GM12878 (cell line): ENCODE measurements around the gene SPSB3. TPM values are rescaled to one million over a fixed set of nuclear protein-coding genes. Genes with fewer than 3 reads are reported as not detected.

ENCODE experiments used
- BACH1 ChIP-seq: fragments of 450-650 bp; IDR thresholded peaks from 2 replicates; pipeline ENCODE4 v1.6.1; 2017; ENCODE audit warnings: mild to moderate bottlenecking, borderline replicate concordance
- BCL11A ChIP-seq: IDR thresholded peaks from 2 replicates; pipeline ENCODE4 v1.6.1; 2011; ENCODE audit warnings: low read depth, low read length
- CBX5 ChIP-seq: sonication (generic); IDR thresholded peaks from 2 replicates; pipeline ENCODE4 v1.6.1; 2016; ENCODE audit warnings: low read depth, moderate library complexity, mild to moderate bottlenecking, inconsistent platforms
- CHD2 ChIP-seq: IDR thresholded peaks from 2 replicates; pipeline ENCODE4 v1.6.1; 2011; ENCODE audit warnings: low read depth, low read length, improper control_type of control experiment, borderline replicate concordance
- CREM ChIP-seq: IDR thresholded peaks from 2 replicates; pipeline ENCODE4 v1.6.1; 2014; ENCODE audit warnings: antibody characterized with exemption, low read depth
- ETV6 ChIP-seq, 2 experiments: fragments of 450-650 bp in 1 of 2; IDR thresholded peaks in 1 of 2; conservative IDR thresholded peaks in 1 of 2; 2 replicates each; pipeline ENCODE4 v1.6.1; 2014; ENCODE audit warnings: antibody characterized with exemption in 1 of 2, borderline replicate concordance in 1 of 2, low read depth in 1 of 2, mild to moderate bottlenecking in 1 of 2, moderate library complexity in 1 of 2
- FOXK2 ChIP-seq: fragments of 450-650 bp; IDR thresholded peaks from 2 replicates; pipeline ENCODE4 v1.6.1; 2017; ENCODE audit warnings: mild to moderate bottlenecking, moderate library complexity
- FOXM1 ChIP-seq: IDR thresholded peaks from 2 replicates; pipeline ENCODE4 v1.6.1; 2012; ENCODE audit warnings: low read depth, mild to moderate bottlenecking, inconsistent platforms, low read length, moderate library complexity
- JUND ChIP-seq: IDR thresholded peaks from 2 replicates; pipeline ENCODE4 v1.6.1; 2012; ENCODE audit warnings: low read depth, mild to moderate bottlenecking, low read length, improper control_type of control experiment, moderate library complexity
- KAT2A ChIP-seq: conservative IDR thresholded peaks from 2 replicates; pipeline ENCODE4 v1.6.1; 2011; ENCODE audit warnings: low read depth, low read length; ENCODE audit not compliant: control insufficient read depth
- KLF5 ChIP-seq: fragments of 450-650 bp; IDR thresholded peaks from 2 replicates; pipeline ENCODE4 v1.6.1; 2014; ENCODE audit warnings: mild to moderate bottlenecking; ENCODE audit not compliant: partially characterized antibody
- PAX8 ChIP-seq: fragments of 450-650 bp; IDR thresholded peaks from 2 replicates; pipeline ENCODE4 v1.6.1; 2017; ENCODE audit warnings: mild to moderate bottlenecking, moderate library complexity
- POLR2AphosphoS2 ChIP-seq: IDR thresholded peaks from 2 replicates; pipeline ENCODE4 v1.6.1; 2011; ENCODE audit warnings: low read depth, mild to moderate bottlenecking, low read length, improper control_type of control experiment, moderate library complexity
- RAD21 ChIP-seq: IDR thresholded peaks from 2 replicates; pipeline ENCODE4 v1.6.1; 2011; ENCODE audit warnings: mild to moderate bottlenecking, low read depth, low read length, moderate library complexity; ENCODE audit not compliant: insufficient read depth
- RAD51 ChIP-seq: fragments of 450-650 bp; IDR thresholded peaks from 2 replicates; pipeline ENCODE4 v1.6.1; 2016; ENCODE audit warnings: moderate library complexity, mild to moderate bottlenecking, inconsistent platforms
- SMARCA5 ChIP-seq: fragments of 450-650 bp; IDR thresholded peaks from 2 replicates; pipeline ENCODE4 v1.6.1; 2017; ENCODE audit warnings: mild to moderate bottlenecking
- SMC3 ChIP-seq: IDR thresholded peaks from 2 replicates; pipeline ENCODE4 v1.6.1; 2011; ENCODE audit warnings: low read length, improper control_type of control experiment, borderline replicate concordance
- SREBF1 ChIP-seq: IDR thresholded peaks from 2 replicates; pipeline ENCODE4 v1.6.1; 2012; ENCODE audit warnings: mild to moderate bottlenecking, low read length
- TBL1XR1 ChIP-seq: IDR thresholded peaks from 2 replicates; pipeline ENCODE4 v1.6.1; 2012; ENCODE audit warnings: low read depth, low read length, improper control_type of control experiment
- YBX1 ChIP-seq: fragments of 450-650 bp; IDR thresholded peaks from 2 replicates; pipeline ENCODE4 v1.6.1; 2016; ENCODE audit warnings: antibody characterized with exemption
- ZBTB33 ChIP-seq: fragments of 450-650 bp; IDR thresholded peaks from 2 replicates; pipeline ENCODE4 v1.6.1; 2017; ENCODE audit warnings: mild to moderate bottlenecking
- ZSCAN29 ChIP-seq: fragments of 450-650 bp; IDR thresholded peaks from 2 replicates; pipeline ENCODE4 v1.6.1; 2017; ENCODE audit warnings: mild to moderate bottlenecking, moderate library complexity
- polyA plus RNA-seq, 11 experiments: library from polyadenylated mRNA; depleted of rRNA in 4 of 11; unstranded in 6 of 11; stranded (reverse) in 5 of 11; fragments of >200 nt; fragmentation: Nextera tagmentation in 4 of 11; fragmentation: Illumina TruSeq in 1 of 11; extraction: Ambion mirVana in 4 of 11; extraction: Trizol in 1 of 11; gene quantifications; 1 replicate in 1 of 11; 2 replicates in 10 of 11; pipeline versions ENCODE4 v1.2.1 to v1.2.3, GENCODE V29; 2011 to 2016; ENCODE audit warnings: inconsistent platforms in 2 of 11, missing spikeins in 2 of 11, low read depth in 1 of 11
- total RNA-seq, 4 experiments: library from RNA; depleted of rRNA in 3 of 4; stranded (reverse); fragments of >200 nt in 3 of 4; fragmentation: Illumina TruSeq in 1 of 4; extraction: Trizol in 1 of 4; gene quantifications; 2 replicates each; pipeline versions ENCODE4 v1.2.1 to v1.2.3, GENCODE V29; 2013 to 2021
- TF ChIP-seq, protein P1 (sequence below): fragments of 450-650 bp; IDR thresholded peaks from 2 replicates; pipeline ENCODE4 v1.6.1; 2017; ENCODE audit warnings: mild to moderate bottlenecking, moderate library complexity
- TF ChIP-seq, protein P2 (sequence below): IDR thresholded peaks from 2 replicates; pipeline ENCODE4 v1.6.1; 2012; ENCODE audit warnings: low read depth, low read length, improper control_type of control experiment
- TF ChIP-seq, protein P3 (sequence below): IDR thresholded peaks from 2 replicates; pipeline ENCODE4 v1.6.1; 2012; ENCODE audit warnings: low read depth, low read length, improper control_type of control experiment

Gene SPSB3
- total and polyA plus RNA-seq, 10 of the 15 experiments (the other 5 are each of a cell fraction or from before 2014, with no cell fraction given), result 0.31 to 26.9 (median 14.0) TPM

DNA sequence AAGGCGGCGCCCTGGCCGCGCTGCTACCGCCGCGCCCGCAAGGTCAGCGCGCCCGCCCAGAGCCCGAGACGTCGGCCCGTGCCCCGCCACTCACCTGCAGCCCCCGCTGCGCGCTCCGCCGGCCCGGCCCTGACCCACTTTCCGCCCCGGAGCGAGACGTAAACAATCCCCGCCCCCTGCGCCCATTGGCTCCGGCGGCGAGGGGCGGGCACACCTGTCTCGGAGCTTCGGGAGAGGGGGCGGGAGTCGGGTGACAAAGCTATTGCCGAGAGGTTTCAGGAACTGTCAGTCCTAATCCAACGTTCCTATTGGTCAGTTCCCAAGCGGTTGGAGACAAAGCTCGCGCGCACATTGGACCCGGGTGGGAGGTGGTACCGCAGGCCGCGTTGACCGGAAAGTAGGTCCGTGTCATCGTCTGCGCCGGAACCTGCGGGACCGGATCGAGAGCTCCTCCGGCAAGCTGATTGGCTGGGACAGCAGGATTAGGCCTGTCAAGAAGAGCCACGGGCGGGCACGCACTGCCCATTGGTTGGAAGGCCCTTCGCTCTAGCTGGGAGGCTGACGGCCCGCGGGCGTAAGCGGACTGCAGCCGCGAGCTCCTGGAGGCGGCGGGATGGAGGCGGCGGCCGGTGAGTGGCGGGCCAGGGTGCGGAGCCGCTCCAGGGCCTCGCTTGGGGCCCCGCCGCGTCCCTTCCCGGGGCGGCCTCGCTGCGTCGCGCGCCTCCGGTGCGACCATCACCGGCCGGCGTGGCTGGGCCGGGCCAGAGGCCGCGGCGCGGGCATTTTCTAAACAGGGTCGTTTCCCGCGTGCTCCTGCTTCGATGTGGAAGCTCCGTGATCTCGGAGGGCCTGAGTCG lies at the start of gene SPSB3, which contains the start of gene NUBP2 (continued):
- TF ChIP-seq, protein P1, sequence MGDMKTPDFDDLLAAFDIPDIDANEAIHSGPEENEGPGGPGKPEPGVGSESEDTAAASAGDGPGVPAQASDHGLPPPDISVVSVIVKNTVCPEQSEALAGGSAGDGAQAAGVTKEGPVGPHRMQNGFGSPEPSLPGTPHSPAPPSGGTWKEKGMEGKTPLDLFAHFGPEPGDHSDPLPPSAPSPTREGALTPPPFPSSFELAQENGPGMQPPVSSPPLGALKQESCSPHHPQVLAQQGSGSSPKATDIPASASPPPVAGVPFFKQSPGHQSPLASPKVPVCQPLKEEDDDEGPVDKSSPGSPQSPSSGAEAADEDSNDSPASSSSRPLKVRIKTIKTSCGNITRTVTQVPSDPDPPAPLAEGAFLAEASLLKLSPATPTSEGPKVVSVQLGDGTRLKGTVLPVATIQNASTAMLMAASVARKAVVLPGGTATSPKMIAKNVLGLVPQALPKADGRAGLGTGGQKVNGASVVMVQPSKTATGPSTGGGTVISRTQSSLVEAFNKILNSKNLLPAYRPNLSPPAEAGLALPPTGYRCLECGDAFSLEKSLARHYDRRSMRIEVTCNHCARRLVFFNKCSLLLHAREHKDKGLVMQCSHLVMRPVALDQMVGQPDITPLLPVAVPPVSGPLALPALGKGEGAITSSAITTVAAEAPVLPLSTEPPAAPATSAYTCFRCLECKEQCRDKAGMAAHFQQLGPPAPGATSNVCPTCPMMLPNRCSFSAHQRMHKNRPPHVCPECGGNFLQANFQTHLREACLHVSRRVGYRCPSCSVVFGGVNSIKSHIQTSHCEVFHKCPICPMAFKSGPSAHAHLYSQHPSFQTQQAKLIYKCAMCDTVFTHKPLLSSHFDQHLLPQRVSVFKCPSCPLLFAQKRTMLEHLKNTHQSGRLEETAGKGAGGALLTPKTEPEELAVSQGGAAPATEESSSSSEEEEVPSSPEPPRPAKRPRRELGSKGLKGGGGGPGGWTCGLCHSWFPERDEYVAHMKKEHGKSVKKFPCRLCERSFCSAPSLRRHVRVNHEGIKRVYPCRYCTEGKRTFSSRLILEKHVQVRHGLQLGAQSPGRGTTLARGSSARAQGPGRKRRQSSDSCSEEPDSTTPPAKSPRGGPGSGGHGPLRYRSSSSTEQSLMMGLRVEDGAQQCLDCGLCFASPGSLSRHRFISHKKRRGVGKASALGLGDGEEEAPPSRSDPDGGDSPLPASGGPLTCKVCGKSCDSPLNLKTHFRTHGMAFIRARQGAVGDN, result 0 out of 2 replicates have a peak, but pooled peaks have one; percentile 14
- TF ChIP-seq, protein P2, sequence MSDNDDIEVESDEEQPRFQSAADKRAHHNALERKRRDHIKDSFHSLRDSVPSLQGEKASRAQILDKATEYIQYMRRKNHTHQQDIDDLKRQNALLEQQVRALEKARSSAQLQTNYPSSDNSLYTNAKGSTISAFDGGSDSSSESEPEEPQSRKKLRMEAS, result peak; percentile 72
- TF ChIP-seq ZSCAN29 (no peak), CHD2 (peak; percentile 98), SREBF1 (no peak), POLR2AphosphoS2 (peak; percentile 3; the same call in 1 of the 2 replicates), BCL11A (no peak), ETV6 (conservative IDR thresholded peaks at IDR 0.05 in 1 of 2, IDR thresholded peaks at IDR 0.05 in 1 of 2; ENCODE audit: borderline replicate concordance in 1 of 2, low read depth in 1 of 2) (no peak), FOXM1 (no peak), FOXK2 (no peak), SMARCA5 (0 out of 2 replicates have a peak, but pooled peaks have one; percentile 26), KAT2A (no peak), ZBTB33 (no peak), PAX8 (no peak), SMC3 (no peak), RAD21 (no peak), JUND (no peak), BACH1 (peak; percentile 92), TBL1XR1 (no peak), CBX5 (no peak), RAD51 (no peak), CREM (peak; percentile 99), KLF5 (peak; percentile 95), YBX1 (no peak)
- TF ChIP-seq, protein P3, sequence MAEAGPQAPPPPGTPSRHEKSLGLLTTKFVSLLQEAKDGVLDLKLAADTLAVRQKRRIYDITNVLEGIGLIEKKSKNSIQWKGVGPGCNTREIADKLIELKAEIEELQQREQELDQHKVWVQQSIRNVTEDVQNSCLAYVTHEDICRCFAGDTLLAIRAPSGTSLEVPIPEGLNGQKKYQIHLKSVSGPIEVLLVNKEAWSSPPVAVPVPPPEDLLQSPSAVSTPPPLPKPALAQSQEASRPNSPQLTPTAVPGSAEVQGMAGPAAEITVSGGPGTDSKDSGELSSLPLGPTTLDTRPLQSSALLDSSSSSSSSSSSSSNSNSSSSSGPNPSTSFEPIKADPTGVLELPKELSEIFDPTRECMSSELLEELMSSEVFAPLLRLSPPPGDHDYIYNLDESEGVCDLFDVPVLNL, result no peak
